ENCODE data around the gene NECAB2.

The NECAB2 gene

GRCh38 chr16:84040226-84040822 lies 72.3 kb downstream of the NECAB2 start:
- DNase-seq: no peak
- no peak for TF ChIP-seq EZH2phosphoT487 (IDR thresholded peaks at IDR 0.05; ENCODE audit: low read length)
- TF ChIP-seq CTCF (IDR thresholded peaks at IDR 0.05; ENCODE audit: low read length): no peak
- no peak for TF ChIP-seq EZH2 (optimal IDR thresholded peaks at IDR 0.05; ENCODE audit: low read depth, low read length)
- no peaks in the 10 kb centered on the region for H3F3A ChIP-seq (ENCODE audit: insufficient read depth, low read length)
- no peaks in the 10 kb centered on the region for H3K79me2 ChIP-seq (ENCODE audit: low read length)
- no peaks in the 10 kb centered on the region for H3K4me1 ChIP-seq (ENCODE audit: low read length)
- no peak overlapping the region for H3K9ac ChIP-seq (ENCODE audit: low read length)
- H4K20me1 ChIP-seq (ENCODE audit: insufficient read depth, low read length): no peaks in the 10 kb centered on the region
- no peaks in the 10 kb centered on the region for H3K9me3 ChIP-seq (replicated peaks; ENCODE audit: insufficient read depth, low read length)
- H3K27me3 ChIP-seq (replicated peaks; ENCODE audit: insufficient read depth, low read length): peaks cover 23% of the 10 kb centered on the region
- no peaks in the 10 kb centered on the region for H3K36me3 ChIP-seq (replicated peaks; ENCODE audit: insufficient read depth, low read length)
- no peak overlapping the region for H3K27ac ChIP-seq (ENCODE audit: low read length)
- no peaks in the 10 kb centered on the region for H3K9me2 ChIP-seq (replicated peaks; ENCODE audit: insufficient read depth, low read length)
- no peak overlapping the region for H3K4me2 ChIP-seq (ENCODE audit: low read depth, low read length)
- no peak overlapping the region for H2AFZ ChIP-seq (ENCODE audit: low read length)
- H3K4me3 ChIP-seq (ENCODE audit: low read length): no peak overlapping the region

- Histone ChIP-seq H3K9ac (ENCODE audit: low read length) (no peak overlapping the region), H3K9me3 (replicated peaks; ENCODE audit: insufficient read depth, low read length) (no peaks in the 10 kb centered on the region), H3K27me3 (replicated peaks; ENCODE audit: insufficient read depth, low read length) (peaks cover 18% of the 10 kb centered on the region; the same call in 1 of the 2 replicates), H3K4me3 (ENCODE audit: low read length) (no peak overlapping the region), H4K20me1 (ENCODE audit: insufficient read depth, low read length) (no peaks in the 10 kb centered on the region), H2AFZ (ENCODE audit: low read length) (no peak overlapping the region), H3K36me3 (replicated peaks; ENCODE audit: insufficient read depth, low read length) (no peaks in the 10 kb centered on the region), H3K4me2 (ENCODE audit: low read depth, low read length) (no peak overlapping the region), H3K4me1 (ENCODE audit: low read length) (no peaks in the 10 kb centered on the region), H3K79me2 (ENCODE audit: low read length) (no peaks in the 10 kb centered on the region), H3F3A (ENCODE audit: insufficient read depth, low read length) (no peaks in the 10 kb centered on the region), H3K27ac (ENCODE audit: low read length) (no peak overlapping the region), H3K9me2 (replicated peaks; ENCODE audit: insufficient read depth, low read length) (no peaks in the 10 kb centered on the region)
- TF ChIP-seq CTCF (IDR thresholded peaks at IDR 0.05; ENCODE audit: low read length) (no peak), EZH2 (optimal IDR thresholded peaks at IDR 0.05; ENCODE audit: low read depth, low read length) (no peak), EZH2phosphoT487 (IDR thresholded peaks at IDR 0.05; ENCODE audit: low read length) (no peak)
- DNase-seq: no peak
These were observed 73.1 kb downstream of the NECAB2 start for GRCh38 chr16:84040823-84041820.

- no peak overlapping the region for H3K9ac ChIP-seq (ENCODE audit: low read length)
- no peaks in the 10 kb centered on the region for H3K9me2 ChIP-seq (replicated peaks; ENCODE audit: insufficient read depth, low read length)
- no peaks in the 10 kb centered on the region for H3K4me1 ChIP-seq (ENCODE audit: low read length)
- H3K79me2 ChIP-seq (ENCODE audit: low read length): no peaks in the 10 kb centered on the region
- H3K27ac ChIP-seq (ENCODE audit: low read length): no peak overlapping the region
- no peaks in the 10 kb centered on the region for H3K9me3 ChIP-seq (replicated peaks; ENCODE audit: insufficient read depth, low read length)
- H3K27me3 ChIP-seq (replicated peaks; ENCODE audit: insufficient read depth, low read length): peaks cover 18% of the 10 kb centered on the region; the same call in 1 of the 2 replicates
- H3K4me2 ChIP-seq (ENCODE audit: low read depth, low read length): no peak overlapping the region
- no peak overlapping the region for H2AFZ ChIP-seq (ENCODE audit: low read length)
- TF ChIP-seq EZH2phosphoT487 (IDR thresholded peaks at IDR 0.05; ENCODE audit: low read length): no peak
- no peaks in the 10 kb centered on the region for H3K36me3 ChIP-seq (replicated peaks; ENCODE audit: insufficient read depth, low read length)
- H3K4me3 ChIP-seq (ENCODE audit: low read length): no peak overlapping the region
- no peak for DNase-seq
- H3F3A ChIP-seq (ENCODE audit: insufficient read depth, low read length): no peaks in the 10 kb centered on the region
- H4K20me1 ChIP-seq (ENCODE audit: insufficient read depth, low read length): no peaks in the 10 kb centered on the region
These were observed 73.8 kb downstream of the NECAB2 start for GRCh38 chr16:84041881-84042280.
